ENCODE data around the gene KCNJ16.

GRCh38 chr17:70119983-70120382 lies 45.0 kb downstream of the KCNJ16 start:
- TF ChIP-seq, protein P1, sequence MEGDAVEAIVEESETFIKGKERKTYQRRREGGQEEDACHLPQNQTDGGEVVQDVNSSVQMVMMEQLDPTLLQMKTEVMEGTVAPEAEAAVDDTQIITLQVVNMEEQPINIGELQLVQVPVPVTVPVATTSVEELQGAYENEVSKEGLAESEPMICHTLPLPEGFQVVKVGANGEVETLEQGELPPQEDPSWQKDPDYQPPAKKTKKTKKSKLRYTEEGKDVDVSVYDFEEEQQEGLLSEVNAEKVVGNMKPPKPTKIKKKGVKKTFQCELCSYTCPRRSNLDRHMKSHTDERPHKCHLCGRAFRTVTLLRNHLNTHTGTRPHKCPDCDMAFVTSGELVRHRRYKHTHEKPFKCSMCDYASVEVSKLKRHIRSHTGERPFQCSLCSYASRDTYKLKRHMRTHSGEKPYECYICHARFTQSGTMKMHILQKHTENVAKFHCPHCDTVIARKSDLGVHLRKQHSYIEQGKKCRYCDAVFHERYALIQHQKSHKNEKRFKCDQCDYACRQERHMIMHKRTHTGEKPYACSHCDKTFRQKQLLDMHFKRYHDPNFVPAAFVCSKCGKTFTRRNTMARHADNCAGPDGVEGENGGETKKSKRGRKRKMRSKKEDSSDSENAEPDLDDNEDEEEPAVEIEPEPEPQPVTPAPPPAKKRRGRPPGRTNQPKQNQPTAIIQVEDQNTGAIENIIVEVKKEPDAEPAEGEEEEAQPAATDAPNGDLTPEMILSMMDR (IDR thresholded peaks at IDR 0.05; ENCODE audit: low read depth, low read length): no peak
- no peak for TF ChIP-seq EZH2phosphoT487 (IDR thresholded peaks at IDR 0.05; ENCODE audit: low read depth)

Measured in OCI-LY3 (cell line).